Measurements from ENCODE around the gene ZMAT5.

The ZMAT5 gene

DNA sequence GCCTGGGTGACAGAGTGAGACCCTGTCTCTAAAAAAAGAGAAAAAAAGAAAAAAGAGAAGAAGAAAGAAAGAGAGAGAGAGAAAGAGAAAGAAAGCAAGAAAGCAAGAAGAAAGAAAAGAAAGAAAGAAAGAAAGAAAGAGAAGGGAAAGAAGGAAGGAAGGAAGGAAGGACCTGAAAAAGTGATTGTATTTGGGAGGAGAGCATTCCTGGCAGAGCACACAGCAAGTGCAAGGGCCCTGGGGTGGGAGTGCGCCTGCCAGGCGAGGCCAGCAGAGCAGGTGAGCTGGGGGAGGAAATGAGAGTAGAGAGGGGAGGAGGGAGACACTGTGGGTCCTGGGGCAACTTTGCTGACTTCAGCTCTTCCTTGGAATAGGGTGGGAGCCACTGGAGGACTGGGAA lies 54.7 kb downstream of the ZMAT5 start:
- POLR2A ChIA-PET: interaction anchor here (0.7 kb wide), 1 partner anchor 50 kb away, joined by 5 read pairs; no protein-coding TSS in a partner anchor
- CTCF ChIA-PET: interaction anchor here (0.9 to 1.2 kb wide), 3 partner anchors 10 to 377 kb away, joined by 3 read pairs; no protein-coding TSS in a partner anchor
- no peak for TF ChIP-seq KLF16 (tag by site-specific recombination; IDR thresholded peaks at IDR 0.05)
- TF ChIP-seq ZNF558 (tag by site-specific recombination; IDR thresholded peaks at IDR 0.05): no peak
- TF ChIP-seq ZNF211 (tag by site-specific recombination; IDR thresholded peaks at IDR 0.05; ENCODE audit: low read depth): no peak
- no peak for TF ChIP-seq ZFP3 (tag by site-specific recombination; IDR thresholded peaks at IDR 0.05; ENCODE audit: low read depth)
- TF ChIP-seq ZNF2 (tag by site-specific recombination; IDR thresholded peaks at IDR 0.05): no peak
- TF ChIP-seq, protein P1, sequence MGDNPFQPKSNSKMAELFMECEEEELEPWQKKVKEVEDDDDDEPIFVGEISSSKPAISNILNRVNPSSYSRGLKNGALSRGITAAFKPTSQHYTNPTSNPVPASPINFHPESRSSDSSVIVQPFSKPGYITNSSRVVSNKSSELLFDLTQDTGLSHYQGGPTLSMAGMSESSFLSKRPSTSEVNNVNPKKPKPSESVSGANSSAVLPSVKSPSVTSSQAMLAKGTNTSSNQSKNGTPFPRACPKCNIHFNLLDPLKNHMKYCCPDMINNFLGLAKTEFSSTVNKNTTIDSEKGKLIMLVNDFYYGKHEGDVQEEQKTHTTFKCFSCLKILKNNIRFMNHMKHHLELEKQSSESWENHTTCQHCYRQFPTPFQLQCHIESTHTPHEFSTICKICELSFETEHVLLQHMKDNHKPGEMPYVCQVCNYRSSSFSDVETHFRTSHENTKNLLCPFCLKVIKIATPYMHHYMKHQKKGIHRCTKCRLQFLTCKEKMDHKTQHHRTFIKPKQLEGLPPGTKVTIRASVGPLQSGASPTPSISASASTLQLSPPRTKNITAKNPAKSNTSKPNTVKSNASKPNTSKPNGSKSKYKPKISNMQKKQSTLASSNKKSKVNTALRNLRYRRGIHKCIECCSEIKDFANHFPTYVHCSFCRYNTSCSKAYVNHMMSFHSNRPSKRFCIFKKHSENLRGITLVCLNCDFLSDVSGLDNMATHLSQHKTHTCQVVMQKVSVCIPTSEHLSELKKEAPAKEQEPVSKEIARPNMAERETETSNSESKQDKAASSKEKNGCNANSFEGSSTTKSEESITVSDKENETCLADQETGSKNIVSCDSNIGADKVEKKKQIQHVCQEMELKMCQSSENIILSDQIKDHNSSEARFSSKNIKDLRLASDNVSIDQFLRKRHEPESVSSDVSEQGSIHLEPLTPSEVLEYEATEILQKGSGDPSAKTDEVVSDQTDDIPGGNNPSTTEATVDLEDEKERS (tag by site-specific recombination; IDR thresholded peaks at IDR 0.05): no peak
- TF ChIP-seq PRDM1 (tag by site-specific recombination; IDR thresholded peaks at IDR 0.05): peak; percentile 97
- TF ChIP-seq ZBTB17 (tag by site-specific recombination; IDR thresholded peaks at IDR 0.05): 0 out of 2 replicates have a peak, but pooled peaks have one; percentile 13
- no peak for TF ChIP-seq KLF7 (tag by site-specific recombination; IDR thresholded peaks at IDR 0.05; ENCODE audit: borderline replicate concordance)
- TF ChIP-seq ZNF223 (tag by site-specific recombination; IDR thresholded peaks at IDR 0.05): no peak
- TF ChIP-seq ZNF174 (tag by site-specific recombination; IDR thresholded peaks at IDR 0.05): no peak
- no peak for TF ChIP-seq ZNF843 (tag by site-specific recombination; IDR thresholded peaks at IDR 0.05)
- TF ChIP-seq, protein P2, sequence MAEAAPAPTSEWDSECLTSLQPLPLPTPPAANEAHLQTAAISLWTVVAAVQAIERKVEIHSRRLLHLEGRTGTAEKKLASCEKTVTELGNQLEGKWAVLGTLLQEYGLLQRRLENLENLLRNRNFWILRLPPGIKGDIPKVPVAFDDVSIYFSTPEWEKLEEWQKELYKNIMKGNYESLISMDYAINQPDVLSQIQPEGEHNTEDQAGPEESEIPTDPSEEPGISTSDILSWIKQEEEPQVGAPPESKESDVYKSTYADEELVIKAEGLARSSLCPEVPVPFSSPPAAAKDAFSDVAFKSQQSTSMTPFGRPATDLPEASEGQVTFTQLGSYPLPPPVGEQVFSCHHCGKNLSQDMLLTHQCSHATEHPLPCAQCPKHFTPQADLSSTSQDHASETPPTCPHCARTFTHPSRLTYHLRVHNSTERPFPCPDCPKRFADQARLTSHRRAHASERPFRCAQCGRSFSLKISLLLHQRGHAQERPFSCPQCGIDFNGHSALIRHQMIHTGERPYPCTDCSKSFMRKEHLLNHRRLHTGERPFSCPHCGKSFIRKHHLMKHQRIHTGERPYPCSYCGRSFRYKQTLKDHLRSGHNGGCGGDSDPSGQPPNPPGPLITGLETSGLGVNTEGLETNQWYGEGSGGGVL (tag by site-specific recombination; IDR thresholded peaks at IDR 0.05): peak; percentile 52
- TF ChIP-seq SCRT2 (tag by site-specific recombination; IDR thresholded peaks at IDR 0.05): no peak
- TF ChIP-seq ZNF24 (tag by site-specific recombination; IDR thresholded peaks at IDR 0.05): no peak
- TF ChIP-seq, protein P3, sequence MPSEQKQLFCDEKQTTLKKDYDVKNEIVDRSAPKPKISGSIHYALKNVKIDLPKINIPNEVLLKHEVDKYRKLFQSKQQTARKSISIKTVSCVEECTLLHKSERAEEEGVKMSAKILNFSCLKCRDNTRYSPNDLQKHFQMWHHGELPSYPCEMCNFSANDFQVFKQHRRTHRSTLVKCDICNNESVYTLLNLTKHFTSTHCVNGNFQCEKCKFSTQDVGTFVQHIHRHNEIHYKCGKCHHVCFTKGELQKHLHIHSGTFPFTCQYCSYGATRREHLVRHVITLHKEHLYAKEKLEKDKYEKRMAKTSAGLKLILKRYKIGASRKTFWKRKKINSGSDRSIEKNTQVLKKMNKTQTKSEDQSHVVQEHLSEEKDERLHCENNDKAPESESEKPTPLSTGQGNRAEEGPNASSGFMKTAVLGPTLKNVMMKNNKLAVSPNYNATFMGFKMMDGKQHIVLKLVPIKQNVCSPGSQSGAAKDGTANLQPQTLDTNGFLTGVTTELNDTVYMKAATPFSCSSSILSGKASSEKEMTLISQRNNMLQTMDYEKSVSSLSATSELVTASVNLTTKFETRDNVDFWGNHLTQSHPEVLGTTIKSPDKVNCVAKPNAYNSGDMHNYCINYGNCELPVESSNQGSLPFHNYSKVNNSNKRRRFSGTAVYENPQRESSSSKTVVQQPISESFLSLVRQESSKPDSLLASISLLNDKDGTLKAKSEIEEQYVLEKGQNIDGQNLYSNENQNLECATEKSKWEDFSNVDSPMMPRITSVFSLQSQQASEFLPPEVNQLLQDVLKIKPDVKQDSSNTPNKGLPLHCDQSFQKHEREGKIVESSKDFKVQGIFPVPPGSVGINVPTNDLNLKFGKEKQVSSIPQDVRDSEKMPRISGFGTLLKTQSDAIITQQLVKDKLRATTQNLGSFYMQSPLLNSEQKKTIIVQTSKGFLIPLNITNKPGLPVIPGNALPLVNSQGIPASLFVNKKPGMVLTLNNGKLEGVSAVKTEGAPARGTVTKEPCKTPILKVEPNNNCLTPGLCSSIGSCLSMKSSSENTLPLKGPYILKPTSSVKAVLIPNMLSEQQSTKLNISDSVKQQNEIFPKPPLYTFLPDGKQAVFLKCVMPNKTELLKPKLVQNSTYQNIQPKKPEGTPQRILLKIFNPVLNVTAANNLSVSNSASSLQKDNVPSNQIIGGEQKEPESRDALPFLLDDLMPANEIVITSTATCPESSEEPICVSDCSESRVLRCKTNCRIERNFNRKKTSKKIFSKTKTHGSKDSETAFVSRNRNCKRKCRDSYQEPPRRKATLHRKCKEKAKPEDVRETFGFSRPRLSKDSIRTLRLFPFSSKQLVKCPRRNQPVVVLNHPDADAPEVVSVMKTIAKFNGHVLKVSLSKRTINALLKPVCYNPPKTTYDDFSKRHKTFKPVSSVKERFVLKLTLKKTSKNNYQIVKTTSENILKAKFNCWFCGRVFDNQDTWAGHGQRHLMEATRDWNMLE (tag by site-specific recombination; conservative IDR thresholded peaks at IDR 0.05; ENCODE audit: low read depth): no peak
- no peak for TF ChIP-seq ZNF624 (tag by site-specific recombination; IDR thresholded peaks at IDR 0.05)
- TF ChIP-seq ZNF138 (tag by site-specific recombination; IDR thresholded peaks at IDR 0.05; ENCODE audit: borderline replicate concordance): no peak
- peak; percentile 89 for TF ChIP-seq ZNF366 (tag by site-specific recombination; conservative IDR thresholded peaks at IDR 0.05)
- TF ChIP-seq, protein P4, sequence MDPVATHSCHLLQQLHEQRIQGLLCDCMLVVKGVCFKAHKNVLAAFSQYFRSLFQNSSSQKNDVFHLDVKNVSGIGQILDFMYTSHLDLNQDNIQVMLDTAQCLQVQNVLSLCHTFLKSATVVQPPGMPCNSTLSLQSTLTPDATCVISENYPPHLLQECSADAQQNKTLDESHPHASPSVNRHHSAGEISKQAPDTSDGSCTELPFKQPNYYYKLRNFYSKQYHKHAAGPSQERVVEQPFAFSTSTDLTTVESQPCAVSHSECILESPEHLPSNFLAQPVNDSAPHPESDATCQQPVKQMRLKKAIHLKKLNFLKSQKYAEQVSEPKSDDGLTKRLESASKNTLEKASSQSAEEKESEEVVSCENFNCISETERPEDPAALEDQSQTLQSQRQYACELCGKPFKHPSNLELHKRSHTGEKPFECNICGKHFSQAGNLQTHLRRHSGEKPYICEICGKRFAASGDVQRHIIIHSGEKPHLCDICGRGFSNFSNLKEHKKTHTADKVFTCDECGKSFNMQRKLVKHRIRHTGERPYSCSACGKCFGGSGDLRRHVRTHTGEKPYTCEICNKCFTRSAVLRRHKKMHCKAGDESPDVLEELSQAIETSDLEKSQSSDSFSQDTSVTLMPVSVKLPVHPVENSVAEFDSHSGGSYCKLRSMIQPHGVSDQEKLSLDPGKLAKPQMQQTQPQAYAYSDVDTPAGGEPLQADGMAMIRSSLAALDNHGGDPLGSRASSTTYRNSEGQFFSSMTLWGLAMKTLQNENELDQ (tag by site-specific recombination; IDR thresholded peaks at IDR 0.05; ENCODE audit: low read depth): no peak
- no peak for TF ChIP-seq ZFHX2 (tag by site-specific recombination; conservative IDR thresholded peaks at IDR 0.05)
- TF ChIP-seq, protein P5, sequence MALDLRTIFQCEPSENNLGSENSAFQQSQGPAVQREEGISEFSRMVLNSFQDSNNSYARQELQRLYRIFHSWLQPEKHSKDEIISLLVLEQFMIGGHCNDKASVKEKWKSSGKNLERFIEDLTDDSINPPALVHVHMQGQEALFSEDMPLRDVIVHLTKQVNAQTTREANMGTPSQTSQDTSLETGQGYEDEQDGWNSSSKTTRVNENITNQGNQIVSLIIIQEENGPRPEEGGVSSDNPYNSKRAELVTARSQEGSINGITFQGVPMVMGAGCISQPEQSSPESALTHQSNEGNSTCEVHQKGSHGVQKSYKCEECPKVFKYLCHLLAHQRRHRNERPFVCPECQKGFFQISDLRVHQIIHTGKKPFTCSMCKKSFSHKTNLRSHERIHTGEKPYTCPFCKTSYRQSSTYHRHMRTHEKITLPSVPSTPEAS (tag by site-specific recombination; IDR thresholded peaks at IDR 0.05): no peak
- peak; percentile 99 for TF ChIP-seq ZNF623 (tag by site-specific recombination; IDR thresholded peaks at IDR 0.05)
- no peak for TF ChIP-seq ZNF169 (tag by site-specific recombination; IDR thresholded peaks at IDR 0.05)
- TF ChIP-seq, protein P6, sequence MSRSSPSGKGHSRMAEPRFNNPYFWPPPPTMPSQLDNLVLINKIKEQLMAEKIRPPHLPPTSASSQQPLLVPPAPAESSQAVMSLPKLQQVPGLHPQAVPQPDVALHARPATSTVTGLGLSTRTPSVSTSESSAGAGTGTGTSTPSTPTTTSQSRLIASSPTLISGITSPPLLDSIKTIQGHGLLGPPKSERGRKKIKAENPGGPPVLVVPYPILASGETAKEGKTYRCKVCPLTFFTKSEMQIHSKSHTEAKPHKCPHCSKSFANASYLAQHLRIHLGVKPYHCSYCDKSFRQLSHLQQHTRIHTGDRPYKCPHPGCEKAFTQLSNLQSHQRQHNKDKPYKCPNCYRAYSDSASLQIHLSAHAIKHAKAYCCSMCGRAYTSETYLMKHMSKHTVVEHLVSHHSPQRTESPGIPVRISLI (tag by site-specific recombination; IDR thresholded peaks at IDR 0.05): no peak

More for the DNA sequence above, 54.7 kb downstream of the ZMAT5 start:
- no peaks in the 10 kb centered on the region for H3K36me3 ChIP-seq (ENCODE audit: control insufficient read depth in 2 of 2, insufficient read depth in 1 of 2, low read length in 2 of 2)
- H3K4me1 ChIP-seq (ENCODE audit: control insufficient read depth, insufficient read depth, low read length): no peaks in the 10 kb centered on the region
- H3K27ac ChIP-seq (ENCODE audit: extremely low read depth, low read depth, low read length): no peak overlapping the region
- no peak overlapping the region for H3K4me3 ChIP-seq (ENCODE audit: low read depth, low read length)
- H3K9me3 ChIP-seq (ENCODE audit: control insufficient read depth, insufficient read depth, low read depth, low read length): no peaks in the 10 kb centered on the region

Measured in HEK293 (cell line).